PC-9 (cell line): Measurements from ENCODE around the gene DLG2. TPM values are rescaled to one million over a fixed set of nuclear protein-coding genes. Genes with fewer than 3 reads are reported as not detected.

Experiments
- BruUV-seq: library from RNA; stranded (reverse); fragments of 400-500 nt; replicated peaks from 2 replicates; lab custom pipeline; 2021; lab: Mats Ljungman, UMichigan
- CTCF ChIA-PET: fragments of 300-600 bp; sonication (Branson Sonifier 250); formaldehyde crosslinking; loops from one replicate; lab custom pipeline; 2022; ENCODE audit warnings: antibody characterized with exemption; lab: Charles Lee
- POLR2A ChIA-PET: fragments of 300-600 bp; sonication (Branson Sonifier 250); formaldehyde crosslinking; loops from one replicate; lab custom pipeline; 2022; ENCODE audit warnings: antibody characterized with exemption; ENCODE audit not compliant: unreplicated experiment; lab: Charles Lee
- DNase-seq, 2 experiments: peaks; one replicate each; pipeline versions ENCODE4 v3.0.0 to v3.0.0-alpha.2; 2015 to 2022; ENCODE audit warnings: mixed read lengths in 1 of 2
- H2AFZ ChIP-seq: fragments of 200-600 bp; sonication (generic); 2 replicates; pipeline ENCODE4 v1.8.1; 2017; ENCODE audit warnings: antibody characterized with exemption
- H3F3A ChIP-seq: fragments of 200-600 bp; sonication (generic); 2 replicates; pipeline ENCODE4 v1.8.1; 2017; ENCODE audit warnings: antibody characterized with exemption, mild to moderate bottlenecking, low read depth; ENCODE audit not compliant: insufficient read depth
- H3K27ac ChIP-seq: fragments of 200-600 bp; sonication (generic); 2 replicates; pipeline ENCODE4 v1.6.1; 2016; ENCODE audit warnings: mixed run types
- H3K27me3 ChIP-seq: fragments of 200-600 bp; sonication (generic); 2 replicates; pipeline ENCODE4 v1.6.1; 2016; ENCODE audit warnings: low read depth, mixed run types; ENCODE audit not compliant: insufficient read depth
- H3K36me3 ChIP-seq: fragments of 200-600 bp; sonication (generic); 2 replicates; pipeline ENCODE4 v1.6.1; 2016; ENCODE audit warnings: low read depth, mixed run types
- H3K4me1 ChIP-seq: fragments of 200-600 bp; sonication (generic); replicated peaks from 2 replicates; pipeline ENCODE4 v1.6.1; 2016; ENCODE audit warnings: mixed run types; ENCODE audit not compliant: insufficient read depth
- H3K4me2 ChIP-seq: fragments of 200-600 bp; sonication (generic); 2 replicates; pipeline ENCODE4 v1.6.1; 2017; ENCODE audit warnings: mixed run types
- H3K4me3 ChIP-seq: fragments of 200-600 bp; sonication (generic); 2 replicates; pipeline ENCODE4 v1.6.1; 2016; ENCODE audit warnings: mixed run types
- H3K79me2 ChIP-seq: fragments of 200-600 bp; sonication (generic); 2 replicates; pipeline ENCODE4 v1.6.1; 2017; ENCODE audit warnings: low read depth, mixed run types
- H3K9me2 ChIP-seq: fragments of 200-600 bp; sonication (generic); 2 replicates; pipeline ENCODE4 v1.8.1; 2017; ENCODE audit warnings: mild to moderate bottlenecking; ENCODE audit not compliant: insufficient read depth
- H3K9me3 ChIP-seq: fragments of 200-600 bp; sonication (generic); 2 replicates; pipeline ENCODE4 v1.8.1; 2016; ENCODE audit warnings: low read depth; ENCODE audit not compliant: insufficient read depth
- H4K20me1 ChIP-seq: fragments of 200-600 bp; sonication (generic); 2 replicates; pipeline ENCODE4 v1.8.1; 2017; ENCODE audit not compliant: insufficient read depth
- CTCF ChIP-seq: fragments of 200-600 bp; sonication (generic); conservative IDR thresholded peaks from 2 replicates; pipeline ENCODE4 v1.6.1; 2017; ENCODE audit warnings: mixed run types, antibody characterized with exemption, mild to moderate bottlenecking, moderate library complexity
- EZH2 ChIP-seq: fragments of 200-600 bp; sonication (generic); IDR thresholded peaks from 2 replicates; pipeline ENCODE4 v1.8.0; 2017; ENCODE audit warnings: antibody characterized with exemption, low read depth
- intact Hi-C: fragments of 100-400 bp; cut with micrococcal nuclease; formaldehyde crosslinking; loops from one replicate; pipeline ENCODE4 v1.10.0; 2022; ENCODE audit not compliant: unreplicated experiment
- total RNA-seq: library from RNA; stranded (reverse); gene quantifications from 2 replicates; pipeline ENCODE4 v1.2.3, GENCODE V29; 2021

DLG2 gene
- total RNA-seq, 1 experiment from 2014 or later, result 6.4 TPM

GRCh38 chr11:84261707-84262106, 1365.4 kb downstream of the DLG2 start:
- peak; percentile 37; the same call in 1 of the 2 replicates for TF ChIP-seq CTCF
- TF ChIP-seq EZH2, result no peak
- Histone ChIP-seq H3F3A (no peaks in the 10 kb centered on the region), H3K79me2 (no peaks in the 10 kb centered on the region), H3K36me3 (no peaks in the 10 kb centered on the region), H3K27ac (no peak overlapping the region), H3K9me3 (no peaks in the 10 kb centered on the region), H3K9me2 (no peaks in the 10 kb centered on the region), H3K4me2 (no peak overlapping the region), H3K4me1 (no peaks in the 10 kb centered on the region), H4K20me1 (no peaks in the 10 kb centered on the region), H2AFZ (no peak overlapping the region), H3K4me3 (no peak overlapping the region), H3K27me3 (no peaks in the 10 kb centered on the region)
- no peak for DNase-seq
- POLR2A ChIA-PET, result no interaction called here
- CTCF ChIA-PET, result no interaction called here
- intact Hi-C loops, result no loop called here
- no TSS peak for BruUV-seq

GRCh38 chr11:84260862-84261261, 1366.3 kb downstream of the DLG2 start:
- no TSS peak for BruUV-seq
- H3K9me2 ChIP-seq, result no peaks in the 10 kb centered on the region
- intact Hi-C loops, result no loop called here
- no peaks in the 10 kb centered on the region for H3K79me2 ChIP-seq
- no peaks in the 10 kb centered on the region for H4K20me1 ChIP-seq
- H3K4me1 ChIP-seq, result no peaks in the 10 kb centered on the region
- ChIA-PET CTCF (no interaction called here), POLR2A (no interaction called here)
- no peak overlapping the region for H3K4me3 ChIP-seq
- no peak for DNase-seq
- no peaks in the 10 kb centered on the region for H3K36me3 ChIP-seq
- H3K27me3 ChIP-seq, result no peaks in the 10 kb centered on the region
- TF ChIP-seq CTCF (no peak), EZH2 (no peak)
- H3K4me2 ChIP-seq, result no peak overlapping the region
- no peak overlapping the region for H3K27ac ChIP-seq
- no peaks in the 10 kb centered on the region for H3F3A ChIP-seq
- no peaks in the 10 kb centered on the region for H3K9me3 ChIP-seq
- no peak overlapping the region for H2AFZ ChIP-seq

GRCh38 chr11:84256618-84257017, 1370.5 kb downstream of the DLG2 start:
- no peak overlapping the region for H3K4me3 ChIP-seq
- H3K27ac ChIP-seq, result no peak overlapping the region
- POLR2A ChIA-PET, result no interaction called here
- CTCF ChIA-PET, result no interaction called here
- TF ChIP-seq CTCF, result no peak
- no peak for TF ChIP-seq EZH2
- no peak overlapping the region for H2AFZ ChIP-seq
- no peaks in the 10 kb centered on the region; the same call in 1 of the 2 replicates for H3K9me2 ChIP-seq
- no TSS peak for BruUV-seq
- no peaks in the 10 kb centered on the region for H3K36me3 ChIP-seq
- no peaks in the 10 kb centered on the region for H3F3A ChIP-seq
- H3K4me2 ChIP-seq, result no peak overlapping the region
- DNase-seq, result no peak
- H3K27me3 ChIP-seq, result no peaks in the 10 kb centered on the region
- H4K20me1 ChIP-seq, result no peaks in the 10 kb centered on the region
- H3K79me2 ChIP-seq, result no peaks in the 10 kb centered on the region
- H3K9me3 ChIP-seq, result no peaks in the 10 kb centered on the region
- no peaks in the 10 kb centered on the region for H3K4me1 ChIP-seq
- intact Hi-C loops, result no loop called here
